ENCODE data around the gene POLN.

POLN gene

GRCh38 chr4:2058264-2059045 lies 183.5 kb downstream of the POLN start:
- TF ChIP-seq ARNTL (CRISPR knock-in tag; IDR thresholded peaks at IDR 0.05; ENCODE audit: borderline replicate concordance, low read depth) (no peak), POU6F1 (CRISPR knock-in tag; IDR thresholded peaks at IDR 0.05; ENCODE audit: borderline replicate concordance, low read depth) (no peak), RARB (CRISPR knock-in tag; IDR thresholded peaks at IDR 0.05) (no peak), CREB5 (CRISPR knock-in tag; IDR thresholded peaks at IDR 0.05; ENCODE audit: low read depth) (no peak), GLIS3 (CRISPR knock-in tag; IDR thresholded peaks at IDR 0.05) (no peak), ZNF70 (CRISPR knock-in tag; IDR thresholded peaks at IDR 0.05) (no peak), ZFP3 (CRISPR knock-in tag; IDR thresholded peaks at IDR 0.05) (no peak)
- no peak for ATAC-seq

- TF ChIP-seq ZNF8 (CRISPR knock-in tag; IDR thresholded peaks at IDR 0.05), result no peak
- no peak for TF ChIP-seq ZFP30 (CRISPR knock-in tag; IDR thresholded peaks at IDR 0.05)
- no peak for TF ChIP-seq POU6F1 (CRISPR knock-in tag; IDR thresholded peaks at IDR 0.05; ENCODE audit: borderline replicate concordance, low read depth)
- TF ChIP-seq ARNTL (CRISPR knock-in tag; IDR thresholded peaks at IDR 0.05; ENCODE audit: borderline replicate concordance, low read depth), result no peak
- no peak for TF ChIP-seq TOX (CRISPR knock-in tag; IDR thresholded peaks at IDR 0.05; ENCODE audit: borderline replicate concordance)
- no peak for TF ChIP-seq CSDC2 (CRISPR knock-in tag; IDR thresholded peaks at IDR 0.05)
- ATAC-seq, result no peak
These were observed 184.4 kb downstream of the POLN start for GRCh38 chr4:2057382-2058065.

GRCh38 chr4:2054217-2054616 lies 187.7 kb downstream of the POLN start:
- TF ChIP-seq CSRNP3 (CRISPR knock-in tag; IDR thresholded peaks at IDR 0.05) (no peak), ZNF8 (CRISPR knock-in tag; IDR thresholded peaks at IDR 0.05) (no peak), PPARA (CRISPR knock-in tag; IDR thresholded peaks at IDR 0.05; ENCODE audit: borderline replicate concordance) (no peak), ZFP3 (CRISPR knock-in tag; IDR thresholded peaks at IDR 0.05) (no peak), ESRRG (CRISPR knock-in tag; IDR thresholded peaks at IDR 0.05) (no peak), ZNF70 (CRISPR knock-in tag; IDR thresholded peaks at IDR 0.05) (no peak), ZNF565 (CRISPR knock-in tag; conservative IDR thresholded peaks at IDR 0.05; ENCODE audit: low read depth) (no peak)
- no peak for ATAC-seq

- no peak for TF ChIP-seq CSDC2 (CRISPR knock-in tag; IDR thresholded peaks at IDR 0.05)
- TF ChIP-seq TSHZ2 (CRISPR knock-in tag; IDR thresholded peaks at IDR 0.05), result no peak
- TF ChIP-seq RARB (CRISPR knock-in tag; IDR thresholded peaks at IDR 0.05), result no peak
- ATAC-seq, result no peak
These were observed 190.8 kb downstream of the POLN start for GRCh38 chr4:2051086-2051485.

Measured in SK-N-SH treated with all-trans-retinoic acid at 6 μM for 48 hours (cell line).